GM18873 (cell line): ENCODE data around the gene LRRC8C.

Source experiments
- ATAC-seq: cut with Tn5 transposase; IDR thresholded peaks from one replicate; pipeline ENCODE4 v1.9.1; 2021; ENCODE audit warnings: mild to moderate bottlenecking, moderate library complexity, moderate number of reproducible peaks; ENCODE audit not compliant: unreplicated experiment, low FRiP score

LRRC8C gene

DNA sequence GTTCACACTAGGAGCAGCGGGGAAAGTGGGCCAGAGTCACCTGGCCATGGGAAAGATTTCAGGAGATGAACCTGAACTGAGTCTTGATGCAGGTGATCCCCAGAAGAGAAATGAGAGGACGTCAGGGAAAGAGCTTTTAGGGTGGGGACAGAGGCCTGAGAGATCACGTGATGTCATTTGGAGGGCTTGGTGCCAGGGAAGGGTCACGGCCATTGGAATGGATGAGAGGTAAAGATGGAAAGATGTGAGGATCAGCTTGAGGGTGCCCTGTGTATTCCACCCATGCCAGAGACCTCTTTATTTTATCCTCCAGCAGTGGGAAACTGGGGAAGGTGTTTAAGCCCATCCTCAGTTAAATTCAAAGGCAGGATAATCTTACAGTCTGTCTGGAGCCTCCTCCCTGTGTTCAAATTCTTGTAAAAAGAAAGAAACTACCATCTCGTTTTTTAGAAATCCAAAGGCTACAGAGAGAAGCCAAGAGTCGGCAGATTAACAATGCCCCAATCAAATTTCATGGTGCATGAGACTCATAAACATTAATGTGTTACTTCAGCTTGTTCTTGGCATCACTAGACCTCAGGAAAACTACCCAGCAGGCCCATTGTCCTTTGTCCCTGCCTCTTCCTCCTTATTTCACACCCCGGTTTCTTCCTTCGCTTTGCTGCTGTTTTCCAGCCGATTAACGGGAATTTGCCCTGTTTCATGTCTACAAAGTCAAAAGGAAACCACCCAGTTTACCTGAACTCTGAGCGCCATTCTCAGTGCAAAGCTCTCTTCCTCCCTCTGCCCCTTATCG is 94.8 kb downstream of the LRRC8C start:
- no peak for ATAC-seq

DNA sequence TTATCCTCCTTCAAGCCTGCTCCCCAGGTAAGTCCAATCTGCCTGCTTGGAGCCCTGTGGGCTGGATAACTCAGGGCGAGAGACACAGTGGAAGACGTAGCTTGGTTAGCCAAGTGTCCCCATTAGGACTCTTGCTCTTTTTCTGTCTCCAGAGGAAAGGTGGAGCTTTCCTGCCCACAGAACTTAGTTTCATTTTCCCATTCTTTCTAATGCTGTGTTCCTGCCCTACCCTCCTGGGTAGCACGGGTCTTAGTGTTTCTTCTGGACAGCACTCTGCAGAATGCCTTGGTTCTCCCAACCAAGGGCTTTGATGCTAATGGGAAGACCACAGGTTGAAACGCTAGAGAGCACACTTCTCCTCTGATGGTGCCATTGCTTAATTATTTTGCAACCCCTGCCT is 95.5 kb downstream of the LRRC8C start:
- no peak for ATAC-seq

DNA sequence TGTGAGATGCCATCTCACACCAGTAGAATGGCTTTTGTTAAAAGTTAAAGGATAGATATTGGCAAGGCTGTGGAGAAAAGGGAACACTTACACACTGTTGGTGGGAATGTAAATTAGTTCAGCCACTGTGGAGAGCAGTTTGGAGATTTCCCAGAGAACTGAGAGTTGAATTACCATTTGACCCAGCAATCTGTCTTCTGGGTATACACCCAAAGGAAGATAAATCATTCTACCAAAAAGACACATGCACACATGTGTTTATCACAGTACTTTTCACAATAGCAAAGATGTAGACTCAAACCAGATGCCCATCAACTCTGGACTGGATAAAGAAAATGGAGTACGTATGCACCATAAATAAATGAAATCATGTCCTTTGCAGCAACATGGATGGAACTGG is 99.3 kb downstream of the LRRC8C start:
- no peak for ATAC-seq

DNA sequence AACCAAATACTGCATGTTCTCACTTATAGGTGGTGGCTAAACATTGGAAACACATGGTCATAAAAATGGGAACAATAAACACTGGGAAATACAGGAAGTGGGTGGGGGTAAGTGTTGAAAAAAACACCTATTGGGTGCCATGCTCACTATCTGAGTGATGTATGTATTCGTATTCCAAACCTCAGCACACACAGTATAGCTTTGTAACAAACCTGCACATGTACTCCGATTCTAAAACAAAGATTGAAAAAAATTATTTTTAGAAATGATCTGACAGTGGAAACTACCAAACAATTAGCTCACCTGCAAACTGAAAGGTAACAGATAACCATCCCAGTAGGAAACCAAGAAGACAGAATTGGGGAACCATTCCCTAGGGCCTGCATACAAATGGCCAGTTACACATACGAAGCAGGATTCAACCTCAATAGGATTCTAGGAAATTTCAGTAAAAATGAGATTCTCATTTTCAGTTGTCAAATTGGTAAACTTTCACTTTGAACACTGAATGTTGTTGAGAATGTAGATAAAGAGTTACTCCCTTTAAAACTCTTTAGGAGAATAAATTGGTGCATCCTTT is 99.8 kb downstream of the LRRC8C start:
- ATAC-seq = no peak

DNA sequence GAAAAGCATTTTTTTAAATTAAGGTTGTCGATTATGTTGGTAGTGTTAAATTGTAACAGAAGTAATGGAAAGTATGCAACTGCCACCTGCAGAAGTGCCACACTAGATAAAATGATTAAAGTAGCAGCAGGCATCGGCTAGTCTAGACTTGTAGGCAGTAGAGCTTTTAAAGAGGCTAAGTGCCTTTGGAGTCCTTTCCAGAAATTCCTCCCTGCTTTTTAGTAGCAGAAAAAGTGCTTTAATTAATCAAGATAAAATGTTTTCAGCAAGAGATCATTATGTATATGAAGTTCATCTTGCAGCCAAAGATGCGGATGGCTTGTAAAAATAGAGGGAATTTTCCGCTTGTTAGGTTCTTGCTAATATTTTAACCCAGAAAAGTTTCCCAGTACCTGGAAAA is 100.8 kb downstream of the LRRC8C start:
- no peak for ATAC-seq

DNA sequence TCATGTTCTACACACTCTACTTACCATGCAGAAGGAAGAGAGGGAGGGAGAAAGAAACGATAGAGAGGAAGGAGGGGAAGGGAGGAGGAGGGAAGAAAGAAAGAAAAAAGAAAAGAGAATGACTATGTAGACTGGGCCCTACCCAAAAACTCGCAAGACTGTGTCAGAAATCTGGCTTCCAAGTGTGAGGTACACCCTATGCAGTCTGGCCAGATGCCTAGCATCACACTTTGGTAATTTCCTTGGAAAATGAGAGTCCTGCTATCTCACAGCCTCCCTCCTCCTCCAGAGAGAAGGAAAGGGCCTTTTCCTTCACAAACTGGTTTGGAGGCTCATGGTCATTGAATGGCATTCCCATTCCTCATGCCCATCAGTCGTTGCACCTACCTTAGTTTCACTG is 101.5 kb downstream of the LRRC8C start:
- no peak for ATAC-seq

DNA sequence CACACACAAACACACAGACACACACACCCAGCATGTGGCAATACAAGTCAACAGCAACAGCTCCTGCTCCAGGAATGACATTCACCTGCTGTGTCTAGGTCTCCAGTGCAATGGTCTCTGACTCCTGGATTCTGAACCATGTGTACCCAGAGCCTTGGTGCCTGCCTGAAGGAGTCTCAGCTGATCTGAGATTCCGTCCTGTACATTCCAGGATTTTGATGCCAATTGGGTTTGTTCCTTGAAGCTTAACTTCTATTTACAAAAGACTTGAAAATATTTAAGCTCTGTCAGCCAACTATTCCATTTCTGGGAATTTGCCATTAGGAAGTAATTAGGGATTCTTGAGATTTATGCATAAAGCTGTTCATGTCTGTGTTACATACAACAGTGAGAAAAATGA is 102.6 kb downstream of the LRRC8C start:
- ATAC-seq = no peak

DNA sequence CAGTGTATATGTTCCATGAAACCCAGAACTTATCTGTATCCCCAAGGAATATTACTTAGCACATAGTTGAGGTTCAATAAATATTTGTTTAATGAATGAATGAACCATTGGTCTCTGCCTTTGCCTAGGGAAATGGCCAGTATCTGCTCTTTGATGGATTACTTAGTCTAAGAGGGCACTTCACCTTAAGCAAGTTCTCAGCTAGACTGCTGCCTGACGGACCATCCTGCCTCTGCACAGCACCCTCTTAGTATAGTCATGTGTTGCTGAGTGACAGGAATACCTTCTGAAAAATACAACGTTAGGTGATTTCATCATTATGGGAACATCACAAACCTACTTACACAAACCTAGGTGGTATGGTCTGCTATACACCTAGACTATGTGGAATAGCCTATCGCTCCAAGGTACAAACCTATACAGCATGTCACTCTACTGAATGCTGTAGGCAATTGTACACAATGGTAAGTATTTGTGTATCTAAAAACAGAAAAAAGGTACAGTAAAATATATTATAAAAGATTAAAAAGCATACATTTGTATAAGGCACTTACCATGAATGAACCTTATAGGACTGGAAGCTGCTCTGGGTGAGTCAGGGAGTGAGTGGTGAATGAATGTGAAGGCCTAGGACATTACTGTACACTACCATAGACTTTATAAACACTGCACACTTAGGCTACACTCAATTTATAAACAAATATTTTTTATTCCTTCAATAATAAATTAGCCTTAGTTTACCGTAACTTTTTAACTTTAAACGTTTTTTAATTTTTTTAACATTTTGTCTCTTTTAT is 104.2 kb downstream of the LRRC8C start:
- ATAC-seq = no peak

DNA sequence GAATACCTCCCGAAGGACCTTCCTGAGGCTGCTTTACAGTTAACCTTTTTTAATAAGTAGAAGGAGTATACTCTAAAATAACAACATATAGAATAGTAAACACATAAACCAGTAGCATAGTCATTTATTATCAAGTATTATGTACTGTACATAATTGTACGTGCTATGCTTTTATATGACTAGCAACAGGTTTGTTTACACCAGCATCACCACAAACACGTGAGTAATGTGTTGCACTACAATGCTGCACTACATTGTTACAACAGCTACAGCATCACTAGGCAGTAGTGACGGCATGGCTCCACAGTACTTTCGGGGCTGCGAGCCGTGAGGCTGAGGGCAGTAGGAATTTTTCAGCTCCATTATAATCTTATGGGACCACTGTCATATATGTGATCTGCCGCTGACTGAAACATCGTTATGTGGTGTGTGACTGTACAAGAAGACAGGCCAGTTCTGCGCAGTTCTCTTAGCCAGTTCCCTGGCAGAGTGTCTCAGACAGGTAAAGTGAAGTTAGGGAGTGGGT is 105.1 kb downstream of the LRRC8C start:
- ATAC-seq = no peak

DNA sequence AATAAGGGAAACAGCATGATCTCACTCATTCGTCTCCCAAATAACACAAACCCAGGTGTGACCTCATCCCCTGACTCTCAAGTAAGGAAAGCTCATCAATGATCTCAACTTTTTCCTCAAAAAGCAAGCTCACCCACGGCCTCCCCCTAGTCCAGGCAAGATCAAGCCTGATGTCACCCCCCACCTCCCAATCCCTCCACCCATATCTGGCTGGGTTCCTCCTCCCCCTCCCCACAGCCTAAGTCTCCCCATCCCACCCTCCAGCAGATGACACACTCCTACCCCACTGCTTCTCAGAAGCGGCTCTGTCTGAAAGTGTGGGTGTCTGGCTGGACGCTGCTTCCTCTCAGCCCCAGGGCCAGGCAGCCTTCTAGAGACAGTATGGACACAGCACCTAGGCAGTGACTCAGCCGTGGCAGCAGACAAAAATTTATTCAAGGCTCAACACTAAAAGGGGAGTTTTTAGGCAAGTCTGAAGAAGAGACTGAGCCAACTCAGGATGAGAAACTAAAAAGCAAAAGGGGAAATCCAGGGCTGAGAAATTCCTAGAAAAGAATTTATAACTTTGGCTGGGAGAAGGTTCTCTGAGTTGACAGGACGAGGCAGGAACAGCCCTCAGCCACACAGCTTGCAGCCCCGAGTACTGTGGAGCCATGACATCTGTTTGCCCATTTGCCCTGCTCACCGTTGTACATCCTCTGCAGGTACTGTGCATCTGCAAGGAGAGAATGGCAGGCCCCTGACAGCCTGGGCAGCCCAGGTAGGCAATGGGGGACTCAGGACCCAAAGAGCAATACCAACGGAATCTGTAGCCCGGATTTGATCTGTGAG is 106.3 kb downstream of the LRRC8C start:
- no peak for ATAC-seq

DNA sequence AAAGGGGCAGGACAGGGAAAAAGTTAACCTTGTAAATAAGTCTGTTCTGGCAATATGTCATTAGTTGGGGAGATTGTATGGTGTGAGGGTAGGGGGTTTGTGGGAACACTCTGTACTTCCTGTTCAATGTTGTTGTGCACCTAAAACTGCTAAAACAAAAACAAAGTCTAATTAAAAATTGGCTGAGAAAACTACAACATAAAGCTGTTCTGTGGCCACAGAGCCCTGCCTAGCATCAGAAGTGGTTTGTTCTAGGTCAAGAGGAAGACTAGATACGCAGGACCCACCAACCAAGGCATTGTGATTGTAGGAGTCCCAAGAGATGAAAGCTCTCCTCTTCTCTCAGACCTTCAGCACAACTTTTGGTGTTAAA is 106.9 kb downstream of the LRRC8C start:
- ATAC-seq = no peak

DNA sequence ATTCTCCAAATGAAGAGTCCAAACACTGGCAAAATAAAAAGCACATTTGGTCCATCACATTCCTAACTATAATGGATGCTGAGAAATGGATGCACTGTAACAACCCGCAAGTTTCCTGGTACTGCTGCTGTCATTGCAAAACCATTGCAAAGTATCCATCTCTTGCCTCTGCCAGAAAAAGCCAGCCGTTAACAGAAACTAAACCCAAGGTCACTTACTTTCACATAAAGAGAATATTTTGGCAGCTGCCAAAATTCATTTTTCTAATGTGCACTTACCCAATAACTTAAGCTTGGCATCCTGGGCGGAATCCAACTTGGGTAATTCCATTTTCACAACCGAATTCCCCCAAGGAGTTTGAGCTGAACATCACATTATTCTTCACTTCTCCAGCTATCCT is 110.9 kb downstream of the LRRC8C start:
- no peak for ATAC-seq

DNA sequence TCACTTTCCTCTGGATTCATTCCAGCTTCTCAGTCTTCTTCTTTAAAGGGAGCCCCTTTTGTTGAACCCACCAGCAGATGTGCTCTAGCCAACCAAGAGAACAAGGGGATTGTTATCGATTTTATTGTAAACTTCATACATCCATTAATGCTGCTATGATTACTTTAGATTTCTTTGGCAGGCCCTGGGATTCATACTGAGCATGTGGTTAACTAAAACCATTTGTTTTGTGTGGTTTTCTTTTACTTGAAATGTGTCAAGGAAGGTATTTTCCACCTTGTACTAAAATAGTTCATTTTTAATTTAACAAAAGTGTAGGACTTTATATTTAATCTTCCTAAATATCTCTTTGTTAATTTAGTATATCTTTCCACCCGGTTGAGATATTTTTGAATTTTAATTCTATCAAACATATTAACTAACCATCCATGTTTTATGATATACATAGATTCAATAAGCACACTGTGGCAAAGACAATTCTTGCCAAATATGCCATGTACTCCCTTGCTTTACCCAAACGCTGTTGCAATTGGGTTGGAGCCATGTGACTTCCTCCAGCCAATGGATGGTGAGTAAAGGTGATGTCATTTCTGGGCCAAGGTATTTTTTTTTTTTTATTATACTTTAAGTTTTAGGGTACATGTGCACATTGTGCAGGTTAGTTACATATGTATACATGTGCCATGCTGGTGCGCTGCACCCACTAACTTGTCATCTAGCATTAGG is 113.7 kb downstream of the LRRC8C start:
- no peak for ATAC-seq

DNA sequence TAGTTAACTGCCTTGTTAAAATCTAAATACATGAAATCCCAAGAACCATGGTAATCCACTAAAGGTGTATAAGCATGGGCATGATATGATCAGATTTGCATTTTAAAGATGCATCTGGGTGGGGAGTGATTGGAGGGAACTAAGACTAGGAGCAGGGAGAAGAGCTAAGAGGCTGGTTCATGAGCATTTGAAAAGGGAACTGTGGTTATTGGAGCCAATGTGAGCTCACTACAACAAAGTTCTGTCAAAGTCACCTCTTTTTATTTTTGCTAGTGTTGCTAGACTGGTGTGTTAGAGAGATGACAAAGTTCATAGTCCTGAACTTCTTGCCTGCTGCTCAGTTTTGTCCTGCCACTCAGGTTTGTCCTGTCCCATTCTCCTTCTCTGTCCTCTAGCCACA is 120.8 kb downstream of the LRRC8C start:
- ATAC-seq = no peak

DNA sequence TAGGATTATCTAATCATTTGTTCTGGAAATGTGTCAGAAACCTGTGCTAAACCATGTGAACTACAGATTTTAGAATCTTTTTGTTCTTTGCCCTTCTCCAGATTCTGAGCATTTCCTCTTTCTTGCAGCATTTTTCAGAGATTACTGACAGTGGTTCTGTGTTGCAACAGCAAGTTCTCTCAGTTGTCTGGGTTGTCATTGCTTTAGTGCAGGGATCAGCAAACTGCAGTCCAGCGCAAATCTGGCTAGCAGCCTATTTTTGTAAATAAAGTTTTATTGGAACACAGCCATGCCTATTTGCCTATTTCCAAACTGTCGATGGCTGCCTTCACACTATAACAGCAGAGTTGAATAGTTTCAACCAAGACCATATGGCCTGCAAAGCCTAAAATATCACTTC is 121.6 kb downstream of the LRRC8C start:
- no peak for ATAC-seq

DNA sequence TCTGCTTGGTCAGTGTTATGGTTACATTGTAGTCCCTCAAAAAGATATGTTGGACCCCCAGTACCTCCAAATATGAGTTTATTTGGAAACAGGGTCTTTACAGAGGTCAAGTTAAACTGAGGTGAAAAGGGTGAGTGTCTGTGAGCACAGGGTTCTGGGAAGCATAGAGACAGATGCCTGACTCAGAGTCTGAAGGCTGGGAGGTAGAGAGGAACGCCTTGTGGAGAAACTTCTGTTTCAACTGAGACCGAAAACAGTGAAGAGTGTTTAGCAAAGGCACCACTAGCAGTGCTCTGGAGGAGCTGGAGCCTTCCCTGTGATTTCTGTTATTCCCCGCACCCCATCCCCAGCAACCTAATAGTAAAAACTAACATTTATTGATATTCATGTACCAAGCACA is 122.7 kb downstream of the LRRC8C start:
- ATAC-seq = no peak

DNA sequence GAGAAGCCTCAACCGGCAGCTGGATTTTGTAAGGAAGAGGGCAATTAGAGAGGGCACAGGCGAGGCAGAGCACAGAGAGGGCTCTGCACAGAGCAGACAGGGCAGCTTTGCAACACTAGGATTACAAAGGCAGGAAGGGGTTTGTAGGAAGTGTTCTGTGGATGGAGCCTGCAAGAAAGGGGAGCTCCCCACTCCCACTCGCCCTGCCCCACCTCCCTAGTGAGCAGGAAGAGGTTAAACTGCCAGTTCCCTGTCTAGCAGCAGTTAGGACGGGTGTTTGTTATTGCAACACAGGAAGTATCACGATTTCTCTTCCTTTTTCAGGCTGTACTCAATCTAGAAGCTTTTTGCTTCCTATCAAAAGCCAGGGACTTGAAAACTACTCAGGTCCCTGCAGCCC is 124.6 kb downstream of the LRRC8C start:
- no peak for ATAC-seq

DNA sequence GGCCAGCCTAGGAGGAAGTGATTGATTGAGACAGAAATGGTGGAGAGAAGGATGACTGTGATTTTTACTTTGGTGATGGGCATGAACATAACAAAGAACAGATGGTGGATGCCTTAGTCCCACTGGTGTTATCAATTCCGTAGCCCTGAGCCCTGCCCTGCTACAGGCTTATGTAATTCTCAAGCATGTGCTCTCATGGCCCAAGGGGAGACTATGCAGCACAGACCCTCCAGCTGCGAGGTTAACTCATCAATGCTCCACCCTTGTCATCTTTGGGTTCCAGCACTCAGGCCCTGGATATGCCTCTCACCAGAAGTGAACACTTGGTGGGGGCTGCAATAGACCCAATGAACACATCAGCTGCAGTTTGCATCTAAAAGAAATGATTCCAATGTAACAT is 125.2 kb downstream of the LRRC8C start:
- ATAC-seq = no peak

DNA sequence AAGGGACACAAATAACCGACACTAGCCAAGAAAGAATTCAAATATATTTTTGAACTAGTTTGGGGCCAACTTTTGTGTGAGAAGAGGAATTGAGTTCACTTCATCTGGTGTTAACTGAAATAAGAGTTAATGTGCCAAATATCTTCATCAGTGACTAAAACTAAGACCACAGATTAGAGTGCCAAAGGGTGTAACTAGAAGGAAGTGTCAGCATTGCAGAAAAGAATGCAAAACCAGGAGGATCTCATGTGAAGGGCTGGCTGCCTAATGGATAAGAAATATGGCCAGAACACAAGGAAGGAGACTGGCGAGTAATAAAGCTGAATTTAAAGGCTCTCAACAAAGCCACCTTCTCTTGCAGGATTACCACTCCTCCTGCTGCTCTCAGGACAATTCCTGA is 126.1 kb downstream of the LRRC8C start:
- ATAC-seq = no peak

DNA sequence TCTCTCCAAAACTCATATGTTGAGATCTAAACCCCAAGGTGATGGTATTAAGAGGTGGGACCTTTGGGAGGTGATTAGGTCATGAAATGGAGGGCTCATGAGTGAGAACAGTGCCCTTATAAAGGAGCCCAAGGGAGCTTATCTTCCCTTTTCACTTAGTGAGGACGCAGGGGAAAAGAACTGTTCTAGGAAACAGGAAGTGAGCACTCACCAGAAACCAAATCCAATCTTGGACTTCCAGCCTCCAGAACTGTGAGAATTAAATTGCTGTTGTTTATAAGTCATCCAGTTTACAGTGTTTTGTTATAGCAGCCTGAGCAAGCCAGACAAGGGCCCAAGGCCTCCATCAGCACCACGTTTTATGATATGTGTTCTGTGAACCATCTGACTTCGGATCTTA is 127.6 kb downstream of the LRRC8C start:
- no peak for ATAC-seq
